ENCODE results near the gene RHOT1. TPM values are rescaled to one million over a fixed set of nuclear protein-coding genes. Genes with fewer than 3 reads are reported as not detected.
A peak's percentile ranks its signal among the peaks of the same experiment; 100 is the strongest.
"Not testable (repeated sequence)": the region's sequence is repeated elsewhere in the genome, so short reads cannot be mapped to it uniquely, and the experiment has no call there.

Gene RHOT1
- total RNA-seq: 21.9 and 24.4 TPM in 2 replicates

- DNase-seq (ENCODE audit: low read depth): peak; percentile 81
- peak within 1 kb of the TSS; percentile 92 for H3K4me3 ChIP-seq (ENCODE audit: low read depth, low read length)
- TF ChIP-seq CTCF (conservative IDR thresholded peaks at IDR 0.05; ENCODE audit: low read depth, low read length): peak; percentile 46
These were observed at the start of gene RHOT1 for GRCh38 chr17:32142038-32142856. Gene RHOT1, plus strand, starts transcription at chr17:32142502. Its CDS starts 191 bp downstream, at chr17:32142693.

DNA sequence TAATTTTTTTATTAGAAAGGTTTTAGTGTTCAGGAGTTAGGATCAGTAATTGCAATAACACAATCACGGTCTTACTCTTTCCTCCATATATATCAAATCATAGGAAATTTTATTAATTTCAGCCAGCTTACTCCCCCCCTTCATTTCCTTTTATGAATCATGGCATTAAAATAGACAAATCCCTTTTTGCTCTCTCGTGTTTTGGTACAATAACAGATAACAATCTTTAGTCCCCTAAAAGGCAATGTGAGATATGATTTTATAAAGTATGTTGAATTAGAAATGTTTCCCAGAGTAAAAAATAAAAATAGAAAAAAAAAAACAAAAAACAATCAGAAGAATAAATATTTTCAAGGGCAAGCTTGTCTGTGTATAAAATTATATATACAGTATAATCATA lies 42.6 kb upstream of the RHOT1 start:
- no peak overlapping the region for H3K4me3 ChIP-seq (ENCODE audit: low read depth, low read length)
- no peak for TF ChIP-seq CTCF (conservative IDR thresholded peaks at IDR 0.05; ENCODE audit: low read depth, low read length)
- DNase-seq (ENCODE audit: low read depth): no peak

DNA sequence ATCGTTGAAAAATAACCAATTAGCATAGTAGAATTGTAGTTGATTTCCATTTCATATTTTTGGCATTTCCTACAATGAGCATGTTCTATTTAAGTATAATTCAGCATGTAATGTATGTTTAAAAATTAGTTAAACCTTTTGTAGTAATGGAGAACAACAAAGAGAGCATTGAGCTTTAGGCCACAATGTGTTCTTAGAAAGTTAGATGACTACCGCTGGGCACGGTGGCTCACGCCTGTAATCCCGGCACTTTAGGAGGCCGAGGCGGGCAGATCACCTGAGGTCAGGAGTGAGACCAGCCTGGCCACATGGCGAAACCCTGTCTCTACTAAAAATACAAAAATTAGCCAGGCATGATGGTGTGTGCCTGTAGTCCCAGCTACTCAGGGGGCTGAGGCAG lies 42.0 kb upstream of the RHOT1 start:
- H3K4me3 ChIP-seq (ENCODE audit: low read depth, low read length); DNase-seq (ENCODE audit: low read depth): not testable (repeated sequence)

DNA sequence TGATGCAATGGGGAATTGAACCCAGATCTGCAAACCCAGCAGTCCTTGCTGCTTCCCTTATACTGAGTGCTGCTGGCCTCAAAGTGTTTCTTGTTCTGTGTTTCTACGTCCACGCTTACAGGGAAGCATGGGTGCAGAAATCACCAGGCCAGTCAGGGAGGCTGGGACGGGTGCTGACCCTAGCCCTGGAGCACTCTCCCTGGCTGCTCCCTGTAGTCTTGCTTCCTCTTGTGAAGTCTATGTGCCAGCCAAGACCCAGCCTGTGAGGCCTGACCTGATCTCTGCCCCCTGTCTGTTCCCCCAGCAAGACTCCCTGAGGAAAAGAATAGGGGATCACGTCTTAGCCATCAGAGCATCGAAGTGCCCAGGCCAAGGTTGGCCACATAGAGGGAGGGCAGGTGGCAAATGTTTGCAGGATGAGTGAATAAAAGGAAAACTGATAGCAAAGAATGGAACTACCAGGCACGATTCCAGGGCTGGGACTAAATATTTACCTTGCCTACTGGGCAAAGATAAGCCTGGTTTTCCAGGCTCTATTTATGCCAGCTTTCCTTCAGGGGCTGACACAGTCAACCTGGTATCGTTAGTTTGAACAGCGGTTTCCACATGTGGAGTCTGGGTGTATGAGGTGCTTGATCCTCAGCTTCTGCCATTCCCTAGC lies 41.2 kb upstream of the RHOT1 start:
- DNase-seq (ENCODE audit: low read depth): no peak
- no peak for TF ChIP-seq CTCF (conservative IDR thresholded peaks at IDR 0.05; ENCODE audit: low read depth, low read length)
- no peak overlapping the region for H3K4me3 ChIP-seq (ENCODE audit: low read depth, low read length)

GRCh38 chr17:32102172-32102571 lies 40.1 kb upstream of the RHOT1 start:
- DNase-seq (ENCODE audit: low read depth): no peak
- TF ChIP-seq CTCF (conservative IDR thresholded peaks at IDR 0.05; ENCODE audit: low read depth, low read length): no peak
- no peak overlapping the region for H3K4me3 ChIP-seq (ENCODE audit: low read depth, low read length)

DNA sequence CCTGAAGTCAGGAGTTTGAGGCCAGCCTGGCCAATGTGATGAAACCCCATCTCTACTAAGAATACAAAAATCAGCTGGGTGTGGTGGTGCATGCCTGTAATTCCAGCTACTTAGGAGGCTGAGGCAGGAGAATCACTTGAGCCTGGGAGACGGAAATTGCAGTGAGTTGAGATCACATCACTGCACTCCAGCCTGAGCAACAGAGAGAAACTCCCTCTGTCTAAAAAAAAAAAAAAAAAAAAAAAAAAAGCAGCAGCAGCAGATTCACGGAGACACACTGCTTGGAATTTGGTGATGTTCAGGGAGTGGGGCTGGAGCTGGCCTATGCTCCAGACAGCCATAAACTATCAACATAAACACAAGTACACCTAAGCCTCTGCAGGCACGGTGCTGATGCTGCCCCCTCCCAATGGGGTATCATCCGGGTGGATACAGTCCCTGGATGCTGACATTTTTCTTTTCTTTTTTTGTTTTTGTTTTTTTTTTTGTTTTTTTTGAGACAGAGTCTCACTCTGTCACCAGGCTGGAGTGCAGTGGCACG lies 39.6 kb upstream of the RHOT1 start:
- no peak overlapping the region for H3K4me3 ChIP-seq (ENCODE audit: low read depth, low read length)
- DNase-seq (ENCODE audit: low read depth): no peak
- no peak for TF ChIP-seq CTCF (conservative IDR thresholded peaks at IDR 0.05; ENCODE audit: low read depth, low read length)

- no peak overlapping the region for H3K4me3 ChIP-seq (ENCODE audit: low read depth, low read length)
- DNase-seq (ENCODE audit: low read depth): no peak
- no peak for TF ChIP-seq CTCF (conservative IDR thresholded peaks at IDR 0.05; ENCODE audit: low read depth, low read length)
These were observed 38.7 kb upstream of the RHOT1 start for GRCh38 chr17:32103476-32104113.
